GM12892 (cell line): ENCODE results near the gene MBD3L3.

ENCODE experiments used
- POLR2A ChIP-seq: IDR thresholded peaks from 2 replicates; pipeline ENCODE4 v1.6.1; 2011; ENCODE audit warnings: low read depth, low read length, control low read depth
- POLR2AphosphoS5 ChIP-seq: IDR thresholded peaks from 2 replicates; pipeline ENCODE4 v1.6.1; 2011; ENCODE audit warnings: low read depth, low read length, control low read depth

DNA sequence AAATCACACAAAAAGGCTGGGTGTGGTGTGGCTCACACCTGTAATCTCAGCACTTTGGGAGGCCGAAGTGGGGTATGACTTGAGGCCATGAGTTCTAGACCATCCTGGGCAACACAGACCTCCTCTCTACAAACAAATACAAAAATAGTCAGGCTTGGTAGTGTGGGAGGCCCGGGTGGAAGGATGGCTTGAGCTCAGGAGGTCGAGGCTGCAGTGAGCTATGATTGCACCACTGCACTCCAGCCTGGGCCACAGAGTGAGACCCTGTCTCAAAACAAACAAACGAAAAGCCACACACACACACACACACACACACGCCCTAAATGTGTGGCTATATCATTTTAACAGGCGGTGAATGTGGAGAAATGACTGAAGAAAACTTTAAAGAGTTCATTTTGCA is 10.1 kb upstream of the MBD3L3 start:
- TF ChIP-seq POLR2A (no peak), POLR2AphosphoS5 (no peak)
